Prostate gland (tissue), 2 donors: ENCODE measurements around the gene GMDS.

Source experiments
- CTCF ChIP-seq, 4 experiments: fragments of 200-600 bp in 2 of 4; fragments of 450-650 bp in 2 of 4; sonication (generic) in 2 of 4; IDR thresholded peaks; 1 replicate in 3 of 4; 2 replicates in 1 of 4; pipeline ENCODE4 v1.5.1; 2016 to 2019; ENCODE audit warnings: antibody characterized with exemption in 4 of 4, mild to moderate bottlenecking in 2 of 4, moderate library complexity in 2 of 4
- POLR2A ChIP-seq: fragments of 450-650 bp; IDR thresholded peaks from one replicate; pipeline ENCODE4 v1.6.1; 2016; ENCODE audit warnings: antibody characterized with exemption, mild to moderate bottlenecking

DNA sequence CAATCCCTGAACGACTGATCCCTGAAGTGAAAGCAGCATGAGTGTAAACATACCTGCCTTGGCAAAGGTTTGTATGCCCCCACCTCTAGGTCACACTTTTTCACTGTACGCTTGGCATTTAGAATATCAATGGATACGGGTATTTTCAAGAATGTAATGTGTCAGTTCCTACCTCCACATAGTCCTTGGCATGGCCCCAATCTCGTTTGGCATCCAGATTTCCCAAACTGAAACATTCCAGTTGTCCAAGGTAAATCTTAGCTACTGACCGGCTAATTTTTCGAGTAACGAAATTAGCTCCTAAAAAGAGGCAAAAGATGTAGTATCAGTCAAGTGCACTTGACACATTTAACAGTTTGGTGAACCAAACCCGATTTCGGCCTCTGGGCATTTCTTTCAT is 315.5 kb downstream of the GMDS start:
- TF ChIP-seq CTCF (IDR thresholded peaks at IDR 0.05) (no peak), POLR2A (no peak)
